Stimulated activated CD8-positive, alpha-beta memory T cell treated with anti-CD3 and anti-CD28 coated beads, Interleukin-15, amount 100 ng/mL, for 48 hours (primary cell): ENCODE results near the gene RGS7.
"Not testable (repeated sequence)": the region's sequence is repeated elsewhere in the genome, so short reads cannot be mapped to it uniquely, and the experiment has no call there.

Source experiments
- DNase-seq, 2 donors: peaks; one replicate each; pipeline ENCODE4 v3.0.0-alpha.2; 2020; ENCODE audit warnings: low read depth in 2 of 2

The RGS7 gene

GRCh38 chr1:241332037-241332409, 25.0 kb downstream of the RGS7 start:
- no peak for DNase-seq

- no peak for DNase-seq
These were observed 25.5 kb downstream of the RGS7 start for GRCh38 chr1:241331328-241332036.

- DNase-seq, result no peak
These were observed 26.2 kb downstream of the RGS7 start for GRCh38 chr1:241330619-241331327.

GRCh38 chr1:241325456-241325855, 31.5 kb downstream of the RGS7 start:
- no peak for DNase-seq

GRCh38 chr1:241323514-241324195, 33.4 kb downstream of the RGS7 start:
- no peak for DNase-seq

GRCh38 chr1:241317676-241318075, 39.3 kb downstream of the RGS7 start:
- no peak for DNase-seq

GRCh38 chr1:241316372-241316771, 40.6 kb downstream of the RGS7 start:
- no peak for DNase-seq

- DNase-seq, result no peak
These were observed 45.8 kb downstream of the RGS7 start for GRCh38 chr1:241311056-241311746.

- no peak for DNase-seq
These were observed 46.6 kb downstream of the RGS7 start for GRCh38 chr1:241310451-241310850.

- no peak for DNase-seq
These were observed 47.4 kb downstream of the RGS7 start for GRCh38 chr1:241309651-241310050.

GRCh38 chr1:241308471-241308870, 48.5 kb downstream of the RGS7 start:
- no peak for DNase-seq

GRCh38 chr1:241308011-241308410, 49.0 kb downstream of the RGS7 start:
- DNase-seq, result no peak

- no peak for DNase-seq
These were observed 50.7 kb downstream of the RGS7 start for GRCh38 chr1:241306125-241306790.

GRCh38 chr1:241302024-241302423, 55.0 kb downstream of the RGS7 start:
- DNase-seq, result not testable (repeated sequence)

- no peak for DNase-seq
These were observed 57.7 kb downstream of the RGS7 start for GRCh38 chr1:241299347-241299746.

- no peak for DNase-seq
These were observed 64.0 kb downstream of the RGS7 start for GRCh38 chr1:241292973-241293372.

- not testable (repeated sequence) for DNase-seq
These were observed 65.5 kb downstream of the RGS7 start for GRCh38 chr1:241291548-241291947.

GRCh38 chr1:241286486-241286885, 70.5 kb downstream of the RGS7 start:
- no peak for DNase-seq

- no peak for DNase-seq
These were observed 80.6 kb downstream of the RGS7 start for GRCh38 chr1:241276391-241276790.

- no peak for DNase-seq
These were observed 81.0 kb downstream of the RGS7 start for GRCh38 chr1:241275981-241276380.

- no peak for DNase-seq
These were observed 81.8 kb downstream of the RGS7 start for GRCh38 chr1:241275226-241275625.

- no peak for DNase-seq
These were observed 82.3 kb downstream of the RGS7 start for GRCh38 chr1:241274693-241275092.
